Glutamatergic neuron (in vitro differentiated cells): ENCODE data around the gene KREMEN2. TPM values are rescaled to one million over a fixed set of nuclear protein-coding genes. Genes with fewer than 3 reads are reported as not detected.

Experiments used
- DNase-seq: peaks from one replicate; pipeline ENCODE4 v3.0.0; 2022
- H3K27ac Mint-ChIP-seq: one replicate; pipeline ENCODE4 v1.8.0; 2020; ENCODE audit warnings: mild to moderate bottlenecking, mixed read lengths, inconsistent platforms; ENCODE audit not compliant: unreplicated experiment
- H3K27me3 Mint-ChIP-seq: one replicate; pipeline ENCODE4 v1.8.0; 2020; ENCODE audit warnings: mild to moderate bottlenecking, moderate library complexity, mixed read lengths, inconsistent platforms; ENCODE audit not compliant: unreplicated experiment
- H3K36me3 Mint-ChIP-seq: one replicate; pipeline ENCODE4 v1.8.0; 2020; ENCODE audit warnings: mild to moderate bottlenecking, mixed read lengths, inconsistent platforms; ENCODE audit not compliant: unreplicated experiment
- H3K4me1 Mint-ChIP-seq: one replicate; pipeline ENCODE4 v1.8.0; 2020; ENCODE audit warnings: mild to moderate bottlenecking, low read depth, mixed read lengths, inconsistent platforms; ENCODE audit not compliant: unreplicated experiment
- H3K4me3 Mint-ChIP-seq: one replicate; pipeline ENCODE4 v1.8.0; 2020; ENCODE audit warnings: mild to moderate bottlenecking, mixed read lengths, inconsistent platforms; ENCODE audit not compliant: unreplicated experiment
- H3K9me3 Mint-ChIP-seq: one replicate; pipeline ENCODE4 v1.8.0; 2020; ENCODE audit warnings: mild to moderate bottlenecking, moderate library complexity, mixed read lengths, inconsistent platforms; ENCODE audit not compliant: unreplicated experiment
- CTCF ChIP-seq: fragments of 200-600 bp; sonication (generic); IDR thresholded peaks from one replicate; pipeline ENCODE4 v1.5.0; 2021; ENCODE audit not compliant: partially characterized antibody, unreplicated experiment
- total RNA-seq: library from RNA; stranded (reverse); fragmentation: NEBNext Ultra II Directional; extraction: Animal tissue kit (Norgen Biotek cat#: 25700); gene quantifications from one replicate; pipeline ENCODE4 v1.2.1, GENCODE V29; 2021; ENCODE audit not compliant: unreplicated experiment

Gene KREMEN2
- total RNA-seq, 1 donor from 2014 or later: 12.8 TPM

GRCh38 chr16:2983706-2984136, 19.6 kb downstream of the KREMEN2 start:
- Mint-ChIP-seq H3K27ac (no peak overlapping the region), H3K9me3 (peaks cover 3% of the 10 kb centered on the region), H3K4me1 (peaks cover 5% of the 10 kb centered on the region), H3K27me3 (peaks cover 6% of the 10 kb centered on the region), H3K36me3 (no peaks in the 10 kb centered on the region), H3K4me3 (no peak overlapping the region)
- DNase-seq: peak; percentile 91
- peak; percentile 93 for TF ChIP-seq CTCF

GRCh38 chr16:2985462-2985861, 21.4 kb downstream of the KREMEN2 start:
- peaks cover 5% of the 10 kb centered on the region for H3K4me1 Mint-ChIP-seq

DNA sequence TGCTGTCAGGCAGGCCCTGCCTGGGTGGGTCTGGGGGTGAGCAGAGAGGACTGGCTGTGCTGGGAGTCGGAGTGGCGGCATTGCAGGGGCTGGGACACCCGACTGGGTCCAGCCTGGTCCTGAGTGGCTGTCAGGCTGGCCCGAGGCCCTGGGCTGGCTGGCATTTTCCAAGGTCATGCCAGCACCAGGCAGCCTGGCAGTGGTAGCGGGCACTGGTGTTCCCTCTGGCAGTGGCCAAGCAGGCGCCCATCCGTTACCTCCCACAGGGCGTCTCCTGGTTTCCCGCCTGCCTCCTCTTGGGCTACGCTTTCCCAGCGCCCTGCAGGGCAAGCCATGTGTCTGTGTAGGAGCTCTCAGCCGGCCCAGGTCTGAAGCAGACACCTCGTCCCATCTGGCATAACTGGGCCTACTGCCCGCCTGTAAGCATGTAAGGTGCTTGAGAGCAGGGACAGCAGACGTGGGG, 21.8 kb downstream of the KREMEN2 start:
- DNase-seq: no peak
- peaks cover 6% of the 10 kb centered on the region for H3K27me3 Mint-ChIP-seq
- peaks cover 3% of the 10 kb centered on the region for H3K9me3 Mint-ChIP-seq
- H3K4me1 Mint-ChIP-seq: peaks cover 5% of the 10 kb centered on the region
- no peak for TF ChIP-seq CTCF
- H3K36me3 Mint-ChIP-seq: no peaks in the 10 kb centered on the region
- H3K4me3 Mint-ChIP-seq: no peak overlapping the region
- H3K27ac Mint-ChIP-seq: no peak overlapping the region

More at GRCh38 chr16:2985462-2985861, 21.4 kb downstream of the KREMEN2 start:
- Mint-ChIP-seq H3K4me3 (no peak overlapping the region), H3K36me3 (no peaks in the 10 kb centered on the region), H3K27ac (no peak overlapping the region), H3K27me3 (peaks cover 6% of the 10 kb centered on the region), H3K9me3 (peaks cover 3% of the 10 kb centered on the region)
- no peak for TF ChIP-seq CTCF
- no peak for DNase-seq

GRCh38 chr16:2986623-2987188, 22.6 kb downstream of the KREMEN2 start:
- H3K36me3 Mint-ChIP-seq: no peaks in the 10 kb centered on the region
- TF ChIP-seq CTCF: no peak

DNA sequence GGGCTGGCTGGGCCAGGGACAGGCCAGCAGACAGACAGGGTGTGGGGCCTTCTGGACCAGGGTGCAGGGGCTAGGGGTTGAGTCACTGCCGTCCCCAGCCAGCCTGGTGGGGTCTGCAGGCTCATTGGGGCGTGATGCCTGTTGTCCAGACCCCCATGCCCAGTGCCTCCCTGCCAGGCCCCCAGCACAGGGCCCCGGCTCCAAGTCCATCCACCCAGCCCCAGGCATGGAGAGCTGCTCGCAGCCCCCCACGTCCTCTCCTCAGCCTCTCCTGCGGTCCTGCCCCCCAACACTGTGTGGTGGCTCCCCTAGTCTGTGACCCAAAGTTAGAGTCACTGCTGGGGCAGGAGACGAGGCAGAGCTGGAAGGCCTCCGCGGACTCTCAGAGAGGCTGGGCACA, 23.2 kb downstream of the KREMEN2 start:
- no peak for DNase-seq
- Mint-ChIP-seq H3K27me3 (peaks cover 4% of the 10 kb centered on the region), H3K4me3 (no peak overlapping the region), H3K4me1 (no peaks in the 10 kb centered on the region), H3K9me3 (peaks cover 3% of the 10 kb centered on the region), H3K27ac (no peak overlapping the region), H3K36me3 (no peaks in the 10 kb centered on the region)
- no peak for TF ChIP-seq CTCF

More at GRCh38 chr16:2986623-2987188, 22.6 kb downstream of the KREMEN2 start:
- Mint-ChIP-seq H3K27ac (no peak overlapping the region), H3K4me3 (no peak overlapping the region), H3K4me1 (peaks cover under 1% of the 10 kb centered on the region), H3K9me3 (peaks cover 3% of the 10 kb centered on the region), H3K27me3 (peaks cover 4% of the 10 kb centered on the region)
- no peak for DNase-seq
